Parathyroid adenoma (tissue), 2 donors: ENCODE measurements around the gene KIF4B.

Experiments
- H2AFZ ChIP-seq: fragments of 300-600 bp; sonication (generic); one replicate; pipeline ENCODE4 v1.7.0; 2017; ENCODE audit warnings: antibody characterized with exemption, mild to moderate bottlenecking
- H3K27ac ChIP-seq: fragments of 300-600 bp; sonication (generic); one replicate; pipeline ENCODE4 v1.7.0; 2017
- H3K27me3 ChIP-seq: fragments of 300-600 bp; sonication (generic); one replicate; pipeline ENCODE4 v1.7.0; 2017; ENCODE audit warnings: low read length; ENCODE audit not compliant: control insufficient read depth, insufficient read depth
- H3K36me3 ChIP-seq: fragments of 300-600 bp; sonication (generic); one replicate; pipeline ENCODE4 v1.7.0; 2017; ENCODE audit warnings: low read length; ENCODE audit not compliant: control insufficient read depth, insufficient read depth
- H3K4me1 ChIP-seq: fragments of 300-600 bp; sonication (generic); one replicate; pipeline ENCODE4 v1.7.0; 2017; ENCODE audit warnings: control low read depth
- H3K4me2 ChIP-seq: fragments of 300-600 bp; sonication (generic); one replicate; pipeline ENCODE4 v1.7.0; 2017; ENCODE audit warnings: low read length
- H3K4me3 ChIP-seq: fragments of 300-600 bp; sonication (generic); one replicate; pipeline ENCODE4 v1.7.0; 2017; ENCODE audit warnings: low read depth, low read length
- H3K79me2 ChIP-seq: fragments of 300-600 bp; sonication (generic); one replicate; pipeline ENCODE4 v1.7.0; 2017; ENCODE audit warnings: control low read depth
- H3K9ac ChIP-seq: fragments of 300-600 bp; sonication (generic); one replicate; pipeline ENCODE4 v1.7.0; 2017; ENCODE audit warnings: mild to moderate bottlenecking
- H3K9me3 ChIP-seq: fragments of 300-600 bp; sonication (generic); one replicate; pipeline ENCODE4 v1.7.0; 2017; ENCODE audit warnings: low read length; ENCODE audit not compliant: control insufficient read depth
- TF ChIP-seq, protein P1 (sequence below): fragments of 300-600 bp; sonication (generic); IDR thresholded peaks from one replicate; pipeline ENCODE4 v1.7.0; 2017; ENCODE audit warnings: antibody characterized with exemption, mild to moderate bottlenecking
- donor health status: primary hyperparathyroidism.

Gene KIF4B

GRCh38 chr5:155040984-155041653 is 27.6 kb downstream of the KIF4B start:
- Histone ChIP-seq H3K4me1 (no peaks in the 10 kb centered on the region), H3K79me2 (no peaks in the 10 kb centered on the region), H3K9me3 (no peaks in the 10 kb centered on the region), H3K27me3 (no peaks in the 10 kb centered on the region), H3K4me2 (no peak overlapping the region), H3K9ac (no peak overlapping the region), H3K36me3 (no peaks in the 10 kb centered on the region), H3K4me3 (no peak overlapping the region), H3K27ac (no peak overlapping the region), H2AFZ (no peak overlapping the region)
- TF ChIP-seq, protein P1, sequence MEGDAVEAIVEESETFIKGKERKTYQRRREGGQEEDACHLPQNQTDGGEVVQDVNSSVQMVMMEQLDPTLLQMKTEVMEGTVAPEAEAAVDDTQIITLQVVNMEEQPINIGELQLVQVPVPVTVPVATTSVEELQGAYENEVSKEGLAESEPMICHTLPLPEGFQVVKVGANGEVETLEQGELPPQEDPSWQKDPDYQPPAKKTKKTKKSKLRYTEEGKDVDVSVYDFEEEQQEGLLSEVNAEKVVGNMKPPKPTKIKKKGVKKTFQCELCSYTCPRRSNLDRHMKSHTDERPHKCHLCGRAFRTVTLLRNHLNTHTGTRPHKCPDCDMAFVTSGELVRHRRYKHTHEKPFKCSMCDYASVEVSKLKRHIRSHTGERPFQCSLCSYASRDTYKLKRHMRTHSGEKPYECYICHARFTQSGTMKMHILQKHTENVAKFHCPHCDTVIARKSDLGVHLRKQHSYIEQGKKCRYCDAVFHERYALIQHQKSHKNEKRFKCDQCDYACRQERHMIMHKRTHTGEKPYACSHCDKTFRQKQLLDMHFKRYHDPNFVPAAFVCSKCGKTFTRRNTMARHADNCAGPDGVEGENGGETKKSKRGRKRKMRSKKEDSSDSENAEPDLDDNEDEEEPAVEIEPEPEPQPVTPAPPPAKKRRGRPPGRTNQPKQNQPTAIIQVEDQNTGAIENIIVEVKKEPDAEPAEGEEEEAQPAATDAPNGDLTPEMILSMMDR = no peak

DNA sequence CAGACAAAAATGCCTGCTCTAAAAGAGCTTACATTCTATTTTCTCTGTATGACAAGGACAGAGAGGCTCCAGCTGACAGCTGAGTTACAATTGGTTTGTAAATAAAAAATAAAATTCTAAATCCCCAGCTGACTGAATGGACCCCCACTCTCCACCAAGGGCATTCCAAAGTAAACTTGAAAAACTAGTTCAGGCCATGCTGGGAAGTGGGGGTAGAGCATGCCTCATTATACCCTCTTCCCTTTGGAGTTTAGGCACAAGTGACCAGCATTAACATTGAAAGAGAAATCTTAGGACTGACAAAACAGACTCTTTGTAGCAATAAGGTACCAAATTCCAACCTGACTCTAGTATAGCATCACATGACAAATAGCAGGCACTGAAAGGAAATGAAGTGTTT is 31.0 kb downstream of the KIF4B start:
- Histone ChIP-seq H3K4me1 (no peaks in the 10 kb centered on the region), H3K9me3 (no peaks in the 10 kb centered on the region), H3K9ac (no peak overlapping the region), H3K27me3 (no peaks in the 10 kb centered on the region), H3K4me2 (no peak overlapping the region), H3K4me3 (no peak overlapping the region), H3K79me2 (no peaks in the 10 kb centered on the region), H3K36me3 (no peaks in the 10 kb centered on the region), H3K27ac (no peak overlapping the region), H2AFZ (no peak overlapping the region)
- TF ChIP-seq, protein P1 = no peak

GRCh38 chr5:155046591-155046990 is 33.0 kb downstream of the KIF4B start:
- Histone ChIP-seq H3K9me3 (no peaks in the 10 kb centered on the region), H3K27ac (no peak overlapping the region), H3K4me1 (no peaks in the 10 kb centered on the region), H2AFZ (no peak overlapping the region), H3K9ac (no peak overlapping the region), H3K36me3 (no peaks in the 10 kb centered on the region), H3K27me3 (no peaks in the 10 kb centered on the region), H3K4me3 (no peak overlapping the region), H3K4me2 (no peak overlapping the region), H3K79me2 (no peaks in the 10 kb centered on the region)
- TF ChIP-seq, protein P1 = no peak

- Histone ChIP-seq H3K4me3 (no peak overlapping the region), H3K79me2 (no peaks in the 10 kb centered on the region), H3K27me3 (no peaks in the 10 kb centered on the region), H3K27ac (no peak overlapping the region), H3K4me1 (no peaks in the 10 kb centered on the region), H3K4me2 (no peak overlapping the region), H3K9me3 (no peaks in the 10 kb centered on the region), H3K36me3 (no peaks in the 10 kb centered on the region), H2AFZ (no peak overlapping the region), H3K9ac (no peak overlapping the region)
- TF ChIP-seq, protein P1 = no peak
Observed at GRCh38 chr5:155047818-155048217, 34.3 kb downstream of the KIF4B start.
